Superior temporal gyrus (tissue), 1 donor: Measurements from ENCODE around the gene NT5C1B.
"Not testable (repeated sequence)": the region's sequence is repeated elsewhere in the genome, so short reads cannot be mapped to it uniquely, and the experiment has no call there.

Experiments
- DNase-seq: peaks from one replicate; pipeline ENCODE4 v3.0.0-alpha.2; 2016; ENCODE audit errors: extremely low spot score

NT5C1B gene

DNA sequence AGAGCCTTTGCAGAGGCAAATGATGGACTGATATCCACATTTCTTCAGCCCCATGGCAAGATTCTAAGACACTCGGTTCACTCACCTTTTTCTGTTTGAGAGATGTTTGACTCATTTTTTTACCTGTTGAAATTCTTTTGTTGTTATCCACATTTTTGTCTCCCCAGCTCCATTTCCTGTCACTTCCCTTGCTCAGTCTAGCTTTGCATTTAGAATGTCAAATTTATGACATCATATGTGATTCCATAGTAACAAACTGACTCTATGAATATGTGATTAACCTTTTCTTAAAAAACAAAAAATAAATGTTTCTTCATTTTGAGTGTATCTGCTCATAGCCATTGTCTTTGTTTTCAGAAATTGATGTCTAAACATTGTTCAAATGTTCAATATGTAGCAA lies at the start of gene NT5C1B:
NT5C1B (minus strand) TSS at position 216 of the 400 bp plus-strand sequence; CDS start at position 115, 101 bp downstream.
- DNase-seq, result no peak

DNA sequence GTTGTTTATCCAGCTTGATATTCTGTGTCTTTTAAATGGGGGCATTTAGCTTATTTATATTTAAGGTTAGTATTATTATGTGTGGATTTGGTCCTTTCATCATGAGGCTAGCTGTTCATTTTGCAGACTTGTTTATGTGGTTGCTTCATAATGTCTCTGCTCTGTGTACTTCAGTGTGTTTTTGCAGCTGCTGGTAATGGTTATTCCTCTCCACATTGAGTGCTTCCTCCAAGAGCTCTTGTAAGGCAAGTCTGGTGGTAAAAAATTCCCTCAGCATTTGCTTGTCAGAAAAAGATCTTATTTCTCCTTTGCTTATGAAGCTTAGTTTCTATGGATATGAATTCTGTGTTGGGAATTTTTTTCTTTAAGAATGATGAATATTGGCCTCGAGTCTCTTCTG lies 47.8 kb upstream of the NT5C1B start:
- no peak for DNase-seq

DNA sequence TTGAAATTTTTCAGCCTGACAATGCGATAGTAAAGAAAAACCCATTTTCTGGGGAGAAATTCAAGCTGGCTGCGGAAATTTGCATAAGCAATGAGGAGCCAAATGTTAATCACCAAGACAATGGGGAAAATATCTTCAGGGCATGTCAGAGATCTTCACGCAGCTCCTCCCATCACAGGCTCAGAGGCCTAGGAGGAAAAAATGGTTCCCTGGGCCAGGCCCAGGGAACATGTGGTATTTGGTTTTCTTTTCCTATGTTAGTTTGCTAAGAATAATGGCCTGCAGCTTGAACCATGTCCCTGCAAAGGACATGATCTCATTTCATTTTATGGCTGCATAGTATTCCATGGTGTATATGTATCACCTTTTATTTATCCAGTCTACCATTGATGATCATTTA lies 43.3 kb upstream of the NT5C1B start:
- not testable (repeated sequence) for DNase-seq

DNA sequence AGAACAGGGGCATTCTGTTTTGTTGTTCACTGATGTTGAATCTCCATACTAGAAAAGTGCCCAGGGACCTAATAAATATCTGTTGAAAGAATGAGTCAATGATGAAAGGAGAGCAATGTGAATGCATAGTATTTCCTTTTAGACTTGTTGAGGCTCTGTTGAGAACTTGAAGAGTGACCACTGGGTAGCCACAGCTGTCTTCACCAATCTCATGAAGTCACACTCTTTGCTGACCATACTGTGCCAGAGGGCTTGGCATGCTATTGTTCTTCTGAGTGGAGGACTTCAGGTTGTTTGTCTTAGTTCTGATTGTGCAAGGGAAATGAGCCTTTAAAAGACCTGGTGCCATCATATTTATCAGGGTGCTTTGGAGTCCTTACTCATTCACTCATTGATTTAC lies 41.6 kb upstream of the NT5C1B start:
- DNase-seq, result no peak

DNA sequence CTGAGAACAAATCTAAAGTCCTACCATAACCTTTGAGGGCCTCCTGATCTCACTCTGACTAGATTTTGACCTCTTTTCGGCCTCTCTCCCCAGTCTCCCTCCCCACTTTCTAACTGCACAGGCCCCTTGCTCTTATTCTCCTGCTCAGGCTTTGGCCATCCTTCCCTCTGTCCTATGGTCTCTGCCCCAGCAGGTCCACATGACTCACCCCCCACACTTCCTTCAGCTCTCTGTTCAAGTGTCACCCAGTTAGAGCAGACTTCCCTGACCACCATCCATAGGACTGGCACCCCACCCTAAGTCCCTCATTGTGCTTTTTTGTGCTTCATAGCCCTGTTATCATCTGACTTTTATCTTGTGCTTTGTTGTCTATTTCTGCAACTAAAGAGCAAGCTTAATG lies 41.2 kb upstream of the NT5C1B start:
- DNase-seq, result no peak

DNA sequence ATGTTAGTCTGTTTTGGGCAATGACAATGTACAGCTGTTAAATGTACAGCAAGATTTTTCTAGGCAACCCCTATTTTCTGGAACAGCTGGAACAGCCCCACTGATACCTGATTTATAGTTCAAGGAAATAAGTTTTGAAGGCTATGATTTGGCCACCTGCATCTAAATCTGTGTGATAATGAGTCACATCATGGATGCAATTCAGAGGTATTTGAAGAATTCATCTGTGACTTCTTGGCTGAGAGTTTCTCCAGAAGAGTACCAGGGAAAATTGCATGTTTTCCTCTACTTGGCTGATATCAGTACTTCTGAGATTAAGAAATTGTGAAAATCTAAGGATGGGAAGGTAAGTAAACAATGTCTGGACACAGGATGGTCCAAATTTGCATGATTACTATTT lies 40.7 kb upstream of the NT5C1B start:
- DNase-seq, result no peak

DNA sequence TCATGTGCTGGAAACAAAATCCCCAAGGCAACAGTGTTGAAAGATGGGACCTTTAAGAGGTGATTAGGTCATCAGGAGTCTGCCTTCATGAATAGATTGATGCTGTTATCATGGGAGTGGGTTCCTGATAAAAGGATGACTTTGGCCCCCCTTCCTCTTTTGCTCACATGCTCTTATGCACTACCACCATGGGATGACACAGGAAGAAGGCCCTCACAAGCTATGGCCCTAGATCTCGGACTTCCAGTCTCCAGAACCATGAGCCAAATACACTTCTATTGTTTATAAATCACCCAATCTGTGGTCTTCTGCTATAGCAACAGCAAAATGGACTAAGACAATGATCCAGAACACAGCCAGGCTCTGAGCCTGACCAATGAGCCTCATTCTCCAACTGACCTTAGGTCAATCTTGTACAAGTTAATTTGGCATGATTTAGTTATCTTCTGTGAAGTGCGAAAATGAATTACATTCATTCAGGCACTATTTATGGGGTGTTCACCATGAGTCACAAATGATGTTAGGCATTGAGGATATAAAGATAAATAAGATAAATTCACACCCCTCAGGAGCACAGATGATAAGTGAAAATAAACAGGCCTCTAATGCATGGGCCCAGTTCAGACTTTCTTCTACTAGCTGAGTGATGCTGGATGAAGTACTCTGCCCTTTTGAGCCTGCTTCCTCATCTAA lies 37.7 kb upstream of the NT5C1B start:
- no peak for DNase-seq

DNA sequence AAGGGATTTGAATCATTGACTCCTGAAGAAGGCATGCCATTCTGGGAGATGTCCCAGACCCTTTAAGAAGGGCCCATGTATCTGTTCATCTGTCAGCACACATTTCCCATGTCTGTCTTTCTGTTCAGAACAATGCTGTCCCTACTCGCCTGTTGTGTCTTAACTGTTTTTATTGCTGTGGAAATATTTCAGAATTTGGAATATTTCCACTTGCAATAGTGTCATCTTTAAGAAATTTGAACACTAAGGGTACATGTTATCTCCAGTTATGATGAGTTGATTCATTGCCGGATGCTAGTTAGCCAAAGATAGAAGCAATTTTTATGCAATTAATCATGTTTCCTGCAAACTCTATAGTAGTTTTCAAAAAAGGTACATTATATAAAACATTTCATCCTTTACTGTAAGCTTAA lies 36.9 kb upstream of the NT5C1B start:
- no peak for DNase-seq

DNA sequence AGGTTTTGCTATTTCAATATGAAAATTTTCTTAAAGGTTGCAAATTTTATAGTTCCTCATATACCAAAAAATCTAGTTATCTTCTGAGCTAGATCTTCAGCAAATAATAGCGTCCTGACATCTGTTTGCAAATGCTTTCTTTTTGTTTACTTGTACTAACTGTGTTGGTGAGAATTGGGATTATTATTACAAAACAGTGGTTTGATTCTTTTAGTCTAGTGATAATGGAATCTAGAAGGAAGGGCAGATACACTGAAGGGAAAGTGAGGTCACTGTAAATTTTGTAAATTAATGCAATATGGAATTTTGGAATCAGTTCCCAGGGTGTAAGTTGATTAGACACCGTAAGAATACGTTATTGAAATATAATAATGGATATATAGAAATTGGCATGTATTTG lies 36.2 kb upstream of the NT5C1B start:
- no peak for DNase-seq

DNA sequence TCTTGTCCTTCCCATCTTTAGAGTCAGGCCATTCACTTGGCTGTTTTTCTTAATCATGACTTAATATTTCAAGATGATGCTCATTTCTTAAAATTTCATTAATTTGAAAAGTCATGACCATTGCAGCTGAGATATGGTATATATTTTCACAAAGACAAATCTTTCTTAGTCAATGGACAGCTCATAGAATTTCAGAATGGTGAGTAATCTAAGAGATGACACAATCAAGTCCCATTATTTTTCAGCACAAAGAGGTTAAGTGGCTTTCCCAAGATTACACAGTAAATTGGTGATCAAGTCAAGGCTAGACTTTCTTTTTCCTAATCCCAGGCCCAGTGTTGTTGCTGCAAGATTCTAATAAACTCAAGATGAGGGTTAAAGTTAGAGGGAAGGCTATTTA lies 34.4 kb upstream of the NT5C1B start:
- DNase-seq, result no peak

DNA sequence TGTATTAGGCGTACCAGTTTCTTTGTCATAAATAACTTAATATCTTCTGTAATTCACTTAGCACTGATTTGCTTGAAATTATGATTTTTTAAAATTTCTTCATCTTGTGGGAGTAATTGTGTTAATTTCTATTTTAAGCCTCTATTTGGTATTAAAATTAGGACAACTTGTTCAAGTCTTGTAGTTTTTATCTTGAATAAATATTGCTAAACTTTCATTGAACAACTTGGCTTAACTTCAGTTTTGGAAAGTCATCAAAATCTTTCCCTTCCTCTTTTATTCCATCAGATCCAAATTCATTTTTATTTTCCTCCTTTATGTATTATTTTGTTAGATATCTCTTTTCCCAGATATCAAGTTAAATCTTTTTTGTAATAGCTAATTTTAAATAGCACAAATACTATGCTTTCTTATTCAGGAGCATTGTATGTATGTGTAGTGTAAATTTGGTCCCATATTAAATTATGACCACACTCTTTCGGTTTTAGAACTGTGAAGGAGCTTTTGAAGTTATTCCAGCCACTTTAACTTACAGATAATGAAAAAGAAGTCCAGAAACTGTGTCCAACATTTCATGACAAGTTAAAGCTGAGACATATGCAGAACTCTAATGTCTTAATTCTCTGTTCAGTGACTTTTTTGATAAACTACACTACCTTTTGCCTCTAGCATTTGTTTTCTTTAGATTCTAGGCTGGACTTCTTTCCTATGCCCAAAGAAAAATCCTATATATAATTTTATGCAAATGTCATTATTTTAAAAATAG lies 31.7 kb upstream of the NT5C1B start:
- no peak for DNase-seq

DNA sequence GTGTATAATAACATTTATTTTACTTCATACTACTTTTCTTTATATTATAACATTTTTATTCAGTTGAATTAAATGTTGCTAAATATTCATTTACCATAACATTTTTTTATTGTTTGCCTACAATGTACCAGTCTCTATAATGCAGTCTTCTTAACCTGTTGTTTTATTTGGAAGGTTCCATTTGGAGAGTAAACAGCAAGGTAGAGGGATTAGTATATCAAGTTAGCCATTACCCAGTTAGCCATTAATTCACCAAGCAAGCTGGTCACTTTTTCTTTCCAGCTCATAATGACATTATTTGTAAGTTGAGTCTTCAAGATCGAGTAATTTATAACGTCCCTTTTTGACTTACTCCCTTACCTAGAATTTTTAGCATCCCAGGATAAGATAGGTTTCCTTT lies 29.7 kb upstream of the NT5C1B start:
- no peak for DNase-seq

DNA sequence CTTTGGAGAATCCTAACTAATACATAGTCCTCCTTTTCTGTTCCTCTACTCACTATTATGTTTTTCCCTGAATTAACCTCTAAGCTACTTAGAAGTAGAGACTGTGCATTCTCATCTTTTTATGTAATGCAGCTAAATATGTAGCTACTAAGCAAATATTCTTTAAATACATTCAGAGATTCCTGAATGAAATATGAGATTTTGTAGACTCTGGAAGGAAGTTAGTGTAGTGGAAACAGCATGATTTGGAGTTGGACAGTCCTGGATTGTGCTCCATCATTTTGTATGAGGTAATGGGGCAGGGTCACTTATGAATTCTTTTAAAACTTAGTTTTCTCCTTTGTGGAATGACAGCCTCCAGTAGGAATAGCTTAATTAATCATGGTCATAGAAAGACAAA lies 24.7 kb upstream of the NT5C1B start:
- no peak for DNase-seq

DNA sequence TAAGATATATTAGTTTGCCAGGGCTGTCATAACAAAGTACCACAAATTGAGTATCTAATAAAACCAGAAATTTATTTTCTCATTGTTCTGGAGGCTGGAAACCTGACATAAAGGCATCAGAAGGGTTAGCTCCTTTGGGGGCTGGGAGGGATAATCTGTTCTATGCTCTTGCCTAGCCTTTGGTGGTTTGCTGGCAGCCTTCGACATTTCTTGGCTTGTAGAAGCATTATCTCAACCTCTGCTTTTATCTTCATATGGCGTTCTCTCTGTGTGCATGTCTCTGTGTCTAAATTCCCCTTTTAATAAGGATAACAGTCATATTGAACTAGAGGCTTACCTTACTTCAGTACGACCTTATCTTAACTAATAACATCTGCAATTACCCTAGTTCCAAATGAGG lies 22.8 kb upstream of the NT5C1B start:
- DNase-seq, result no peak

DNA sequence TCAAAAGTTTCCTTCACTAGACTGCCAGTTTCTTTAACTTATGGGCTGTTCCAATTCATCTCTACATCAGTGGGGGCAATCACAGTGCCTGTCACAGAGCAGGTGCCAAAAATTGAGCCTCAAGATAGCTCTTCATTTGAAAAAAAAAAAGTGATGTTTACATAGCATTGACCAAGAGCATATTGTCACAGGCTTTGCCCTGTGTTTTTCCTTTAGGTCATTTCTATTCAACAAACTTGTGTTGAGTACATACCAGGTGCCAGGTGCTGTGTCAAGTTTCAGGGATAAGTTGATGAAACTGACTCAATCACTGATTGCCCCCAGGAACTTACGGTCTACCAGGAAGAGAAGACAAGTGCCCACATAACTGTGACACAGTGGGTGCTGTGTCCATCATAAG lies 22.2 kb upstream of the NT5C1B start:
- DNase-seq, result no peak

DNA sequence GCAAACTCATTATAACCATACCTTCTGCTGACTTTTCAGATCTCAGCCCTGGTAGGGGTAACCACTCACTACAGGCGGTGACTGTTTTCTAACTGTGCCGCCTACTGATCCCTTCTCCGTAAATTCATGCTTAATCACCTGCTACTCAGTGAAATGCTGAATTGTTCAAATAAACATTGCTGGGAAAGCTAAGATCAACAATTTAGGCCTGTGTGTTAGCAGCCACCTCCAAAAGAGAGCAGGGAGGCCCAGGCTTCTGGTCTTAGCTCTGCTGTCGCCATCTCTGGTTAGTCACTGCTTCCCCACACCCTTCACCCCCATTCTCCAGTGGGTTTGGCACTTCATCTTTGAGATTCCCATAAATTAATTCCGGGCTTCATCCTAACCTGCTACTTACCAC lies 21.8 kb upstream of the NT5C1B start:
- DNase-seq, result no peak

DNA sequence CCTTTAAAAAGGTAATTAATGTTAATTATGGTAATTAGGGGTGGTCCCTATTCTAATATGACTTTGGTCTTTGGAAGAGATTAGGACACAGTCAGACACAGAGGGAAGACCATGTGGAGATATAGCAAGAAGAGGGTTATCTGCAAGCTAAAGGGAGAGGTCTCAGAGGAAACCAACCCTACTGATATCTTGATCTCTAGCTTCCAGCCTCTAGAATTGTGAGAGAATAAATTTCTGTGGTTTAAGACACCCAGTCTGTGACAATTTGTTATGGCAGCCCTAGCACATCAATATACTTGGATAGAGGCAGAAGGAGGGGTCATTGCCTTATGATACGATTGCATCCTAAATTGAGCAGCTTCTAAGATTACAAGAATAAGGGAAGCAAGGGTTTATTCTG lies 21.3 kb upstream of the NT5C1B start:
- no peak for DNase-seq

DNA sequence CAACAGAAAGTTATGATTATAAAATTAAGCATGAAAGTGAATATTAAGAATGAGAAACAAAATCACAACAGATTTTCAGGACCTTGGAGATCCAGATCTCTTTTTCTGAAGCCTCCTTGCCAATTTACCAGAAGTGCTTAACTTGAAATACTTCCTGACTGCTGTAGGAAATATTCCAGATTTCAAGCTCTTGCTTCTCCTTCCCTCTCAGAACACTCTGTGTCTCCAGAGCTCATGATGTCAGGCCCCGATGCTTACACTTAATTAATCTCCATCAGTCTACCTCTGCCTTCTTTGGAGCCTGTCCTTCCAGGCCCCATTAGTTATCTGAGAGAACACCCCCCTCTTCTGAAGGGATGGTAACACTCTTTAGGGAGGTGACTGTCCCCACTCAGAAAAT lies 20.7 kb upstream of the NT5C1B start:
- DNase-seq, result no peak

DNA sequence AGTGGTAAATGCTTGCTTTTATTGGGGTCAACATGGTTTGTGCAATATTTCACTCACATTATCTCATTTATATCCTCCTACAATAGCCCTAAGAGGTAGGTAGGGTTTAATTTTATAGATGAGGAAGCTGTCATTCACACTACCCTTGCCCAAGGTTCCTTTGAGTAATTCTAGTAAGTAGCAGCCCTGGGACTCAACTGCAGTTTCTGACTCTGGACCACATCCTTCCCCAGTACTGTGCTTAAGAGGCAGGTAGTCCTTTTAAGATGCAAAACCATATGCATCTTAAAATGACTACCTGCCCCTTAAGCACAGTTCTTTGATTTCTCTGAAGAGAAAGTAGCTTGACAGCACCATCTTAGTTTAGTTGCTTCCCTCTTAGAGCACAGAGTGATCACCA lies 15.7 kb upstream of the NT5C1B start:
- no peak for DNase-seq

DNA sequence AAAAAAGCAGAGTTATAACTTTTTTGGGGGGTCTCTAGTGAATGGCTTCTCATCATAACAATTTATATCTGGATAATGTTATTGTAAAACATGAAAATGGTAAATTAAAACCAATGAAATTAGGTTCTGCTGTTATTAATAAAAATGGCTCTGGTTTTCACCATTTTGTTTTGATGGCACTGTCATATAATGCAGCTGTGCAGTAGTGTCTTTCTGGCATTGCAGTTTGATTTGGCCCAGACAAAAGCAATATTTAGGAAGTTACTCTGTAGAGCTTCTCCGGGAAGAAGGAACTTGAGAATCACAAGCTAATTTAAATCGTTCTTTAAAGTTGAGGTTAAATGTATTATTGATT lies 15.1 kb upstream of the NT5C1B start:
- no peak for DNase-seq

DNA sequence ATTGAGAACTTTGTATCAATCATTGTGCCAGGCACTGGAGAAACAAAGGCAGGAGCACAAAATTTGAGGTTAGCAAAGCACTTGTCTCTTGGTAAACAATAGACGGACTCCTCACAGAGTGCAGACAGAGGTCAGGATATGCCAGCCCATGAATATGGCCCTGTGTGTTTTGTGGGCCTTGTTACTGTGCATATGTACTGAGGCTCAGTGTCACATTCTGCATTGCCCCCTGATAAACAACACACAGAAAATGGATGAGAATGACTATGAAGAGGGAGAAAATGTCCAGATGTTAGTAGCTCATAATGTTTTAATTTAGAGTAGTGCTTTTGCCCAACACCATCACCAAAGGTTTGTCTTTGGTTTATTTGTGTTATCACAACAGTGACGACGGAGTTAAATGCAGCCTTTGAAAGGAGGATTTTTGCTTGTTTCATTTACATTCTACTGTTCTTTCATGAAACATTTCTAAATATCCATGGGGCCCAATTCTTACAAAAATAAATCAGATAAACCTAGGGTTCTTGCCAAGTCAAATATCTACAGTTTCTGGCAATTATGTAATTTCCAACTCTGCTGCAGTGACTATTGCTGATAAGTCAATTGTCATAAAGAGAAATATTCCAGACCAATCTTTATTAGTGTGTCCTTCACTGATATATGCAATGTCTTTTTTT lies 14.6 kb upstream of the NT5C1B start:
- DNase-seq, result no peak

DNA sequence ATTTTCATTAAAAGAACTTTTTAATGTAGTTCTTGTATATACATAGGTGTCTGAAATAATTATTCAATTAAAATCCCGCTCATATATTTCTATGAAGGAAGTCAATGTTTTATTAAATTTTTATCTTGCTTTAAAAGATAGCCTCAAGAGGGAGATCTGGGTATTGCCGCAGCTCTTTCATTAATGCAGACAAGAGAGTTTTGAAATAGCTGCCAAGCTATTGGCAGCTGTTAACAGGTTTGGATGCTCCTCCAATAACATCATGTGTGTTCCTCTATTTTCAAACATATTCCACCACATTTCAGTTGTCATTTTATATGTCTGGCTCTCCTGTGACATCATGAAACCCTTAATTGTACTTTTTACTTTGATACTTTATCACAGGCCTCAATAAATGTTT lies 12.9 kb upstream of the NT5C1B start:
- DNase-seq, result no peak

DNA sequence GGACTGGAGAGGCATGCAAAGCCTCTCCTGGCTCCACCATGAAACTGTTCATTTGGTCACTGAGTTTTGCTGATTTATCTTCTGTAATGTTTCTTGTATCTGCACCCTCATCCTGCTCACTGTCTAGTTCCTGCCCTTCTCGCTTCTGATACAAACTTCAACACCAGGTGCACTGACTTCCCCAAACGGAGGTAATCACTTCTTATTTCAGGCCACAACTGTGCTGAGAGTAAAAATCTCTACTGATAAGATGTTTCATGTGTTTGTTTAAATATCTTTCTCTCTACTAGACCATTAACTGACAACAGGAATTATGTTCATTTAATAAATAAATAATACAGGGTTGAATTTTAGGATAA lies 10.9 kb upstream of the NT5C1B start:
- no peak for DNase-seq
